NCI-H2029 (cell line): Measurements from ENCODE around the gene CFAP99.

Source experiments
- DNase-seq: peaks from one replicate; lab custom pipeline; 2025; lab: John Stamatoyannopoulos, UW

The CFAP99 gene

DNA sequence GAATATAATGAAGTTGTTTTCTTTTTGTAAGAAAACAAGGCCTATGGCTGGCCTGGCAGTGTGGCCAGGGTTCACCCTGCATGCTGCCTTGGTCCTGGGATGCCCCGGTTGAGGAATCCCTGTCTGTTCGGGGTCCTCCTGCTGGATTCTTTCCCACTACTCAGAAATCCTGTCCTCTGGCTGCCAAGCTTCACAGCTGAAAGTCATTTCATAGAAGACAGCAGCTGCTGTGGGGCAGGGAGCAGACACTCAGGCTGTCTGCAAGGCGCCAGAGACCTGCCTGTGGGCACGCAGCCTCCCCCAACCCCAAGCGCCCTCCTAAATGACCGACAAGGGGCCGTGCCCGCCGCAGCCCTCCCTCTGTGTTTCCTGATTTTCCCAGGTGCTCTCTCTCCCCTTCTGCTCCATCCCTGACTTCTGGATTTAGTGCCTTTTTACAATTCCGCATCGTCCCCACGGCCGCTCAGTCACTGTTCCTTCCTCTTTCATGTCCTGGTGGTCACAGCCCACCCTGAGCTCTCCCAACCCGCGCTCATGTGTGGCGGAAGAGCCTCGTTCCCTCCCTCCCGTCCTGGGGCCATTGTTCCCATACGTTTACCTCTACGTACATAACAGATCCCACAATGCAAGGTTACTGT is 27.9 kb upstream of the CFAP99 start:
- DNase-seq = no peak

GRCh38 chr4:2393353-2394270 is 25.1 kb upstream of the CFAP99 start:
- DNase-seq = no peak

DNA sequence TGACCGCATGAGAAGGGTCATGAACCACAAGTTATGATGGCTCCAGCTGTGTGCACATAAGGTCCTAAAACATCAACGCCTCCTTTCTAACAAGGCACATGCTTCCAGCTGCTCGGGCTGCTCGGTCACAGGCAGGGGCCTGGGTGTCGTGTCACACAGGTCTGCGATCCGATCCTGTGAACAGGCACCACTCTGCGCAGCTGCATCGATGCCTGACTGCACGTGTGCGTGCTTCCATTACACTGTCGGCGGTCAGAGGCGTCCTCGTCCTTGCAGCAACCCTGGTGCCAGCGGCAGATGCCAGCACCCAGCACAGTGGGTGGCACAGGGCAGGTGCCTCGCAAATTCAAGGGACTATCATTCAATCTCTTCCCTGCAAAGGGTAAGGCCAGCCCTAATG is 24.2 kb upstream of the CFAP99 start:
- no peak for DNase-seq

DNA sequence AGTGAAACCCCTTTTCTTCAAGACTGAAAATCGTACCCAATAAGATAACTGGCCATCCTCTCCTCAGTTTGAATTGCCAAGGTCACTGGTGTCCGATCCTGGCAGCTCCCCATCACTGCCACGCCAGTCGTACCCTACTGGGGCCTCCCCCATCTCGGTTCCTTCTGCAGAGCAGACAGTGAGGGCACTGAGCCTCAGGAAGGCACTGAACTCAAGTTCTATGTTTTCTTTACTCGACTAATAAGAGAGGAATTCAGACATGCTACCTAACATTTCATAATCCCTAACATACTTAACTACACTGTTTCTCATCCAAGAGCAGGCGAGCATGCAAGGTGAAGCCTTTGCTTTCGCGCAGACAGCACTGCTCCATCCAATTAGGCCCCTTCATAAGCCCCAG is 23.7 kb upstream of the CFAP99 start:
- DNase-seq = no peak

DNA sequence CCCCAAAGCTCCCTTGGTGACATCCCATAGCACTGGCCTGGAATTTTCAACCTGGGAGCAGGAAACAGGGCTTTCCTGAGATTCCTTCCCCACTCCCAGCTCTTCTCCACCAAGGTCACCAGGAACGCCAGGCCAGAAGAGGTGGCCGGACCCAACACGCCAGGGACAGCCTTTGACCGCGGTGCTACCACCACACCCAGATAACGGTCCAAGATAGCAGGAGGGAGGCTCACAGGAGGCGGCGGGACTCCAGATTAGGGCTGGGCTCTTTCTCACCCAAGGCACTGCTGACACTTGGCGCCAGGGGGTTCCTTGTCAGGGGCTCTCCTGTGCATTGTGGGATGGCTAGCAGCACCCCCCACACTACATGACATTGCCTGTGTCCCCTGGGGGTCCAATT is 23.2 kb upstream of the CFAP99 start:
- DNase-seq = no peak

GRCh38 chr4:2396781-2397368 is 21.9 kb upstream of the CFAP99 start:
- DNase-seq = no peak

GRCh38 chr4:2397596-2398379 is 21.0 kb upstream of the CFAP99 start:
- no peak for DNase-seq

DNA sequence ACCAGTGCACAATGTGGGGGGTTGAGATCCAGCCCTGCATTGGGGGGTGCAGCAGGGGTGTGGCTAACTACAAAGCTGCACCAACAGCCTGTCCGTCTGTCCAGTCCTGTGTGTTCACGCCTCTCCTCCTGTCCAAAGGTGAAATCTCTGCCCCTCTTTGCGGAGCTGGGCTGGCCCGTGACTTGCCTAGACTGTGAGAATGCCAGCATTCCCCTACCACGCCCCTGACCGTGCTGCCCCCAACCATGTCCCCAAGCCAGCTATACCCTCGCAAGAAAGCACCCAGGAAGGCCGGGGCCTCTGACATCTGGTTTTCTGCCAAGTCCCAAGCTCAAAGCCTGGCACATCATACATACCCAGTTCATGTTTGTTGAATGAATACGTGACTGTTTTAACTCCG is 19.5 kb upstream of the CFAP99 start:
- no peak for DNase-seq

GRCh38 chr4:2399631-2400190 is 19.0 kb upstream of the CFAP99 start:
- no peak for DNase-seq

- no peak for DNase-seq
Observed at GRCh38 chr4:2400841-2401609, 17.7 kb upstream of the CFAP99 start.

- no peak for DNase-seq
Observed at GRCh38 chr4:2401610-2401983, 17.2 kb upstream of the CFAP99 start.

DNA sequence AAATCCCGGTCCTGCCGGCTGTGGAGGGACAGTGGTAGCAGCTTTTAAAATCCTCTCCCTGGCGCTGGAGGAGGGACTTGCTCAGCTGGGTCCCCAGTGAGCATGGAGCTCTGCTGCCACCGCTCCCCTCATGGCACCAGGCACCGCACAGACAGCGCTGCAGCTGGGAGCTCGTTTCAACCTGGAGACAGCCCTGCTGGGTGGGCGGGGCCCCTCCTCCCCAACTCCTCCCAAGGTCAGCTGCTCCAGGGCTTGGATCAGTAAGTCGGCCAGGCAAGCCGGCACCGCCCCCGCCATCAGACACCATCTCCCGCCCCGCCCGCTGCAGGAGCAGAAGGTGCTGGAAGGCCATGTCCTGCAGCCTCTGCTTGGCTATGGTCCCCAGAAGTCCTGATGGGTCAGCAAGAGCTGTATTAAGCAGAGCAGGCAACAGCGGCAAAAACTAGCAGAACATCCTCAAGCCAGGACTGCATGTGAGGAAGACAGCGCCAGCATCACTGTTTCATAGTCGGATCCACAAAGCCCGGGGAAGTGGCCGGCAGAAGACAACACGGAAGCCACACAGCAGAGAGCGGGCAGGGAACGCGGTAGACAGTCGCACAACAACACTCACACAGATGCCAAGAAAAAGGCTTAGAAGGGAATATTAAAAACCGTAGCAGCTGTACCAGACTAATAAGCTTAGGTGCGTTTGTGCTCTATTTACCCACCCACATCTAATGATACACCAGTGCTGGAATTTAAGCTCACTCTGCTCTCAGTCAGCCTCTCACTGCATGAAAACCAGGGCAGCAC is 16.5 kb upstream of the CFAP99 start:
- peak; percentile 65 for DNase-seq

- DNase-seq = no peak
Observed at GRCh38 chr4:2402941-2403340, 15.8 kb upstream of the CFAP99 start.

- no peak for DNase-seq
Observed at GRCh38 chr4:2406406-2406805, 12.3 kb upstream of the CFAP99 start.

DNA sequence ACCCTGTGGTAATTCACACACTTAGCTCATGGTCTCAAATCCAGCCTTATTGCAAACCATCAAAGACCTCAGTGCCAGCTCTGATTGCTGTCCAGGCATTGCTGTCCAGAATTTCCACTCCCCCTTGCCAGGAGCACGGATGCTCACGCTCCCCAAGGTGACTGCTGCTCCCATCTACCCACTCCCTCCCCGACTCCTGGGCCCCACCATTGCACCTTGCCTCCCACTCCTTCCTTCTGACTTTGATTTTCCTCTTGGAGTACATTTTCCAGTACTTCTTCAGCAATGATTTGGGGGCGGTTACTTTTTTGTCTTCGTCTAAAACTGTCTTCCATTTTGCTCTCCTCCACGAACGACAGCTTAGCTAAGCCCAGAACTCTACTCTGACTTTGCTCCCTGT is 11.8 kb upstream of the CFAP99 start:
- no peak for DNase-seq

DNA sequence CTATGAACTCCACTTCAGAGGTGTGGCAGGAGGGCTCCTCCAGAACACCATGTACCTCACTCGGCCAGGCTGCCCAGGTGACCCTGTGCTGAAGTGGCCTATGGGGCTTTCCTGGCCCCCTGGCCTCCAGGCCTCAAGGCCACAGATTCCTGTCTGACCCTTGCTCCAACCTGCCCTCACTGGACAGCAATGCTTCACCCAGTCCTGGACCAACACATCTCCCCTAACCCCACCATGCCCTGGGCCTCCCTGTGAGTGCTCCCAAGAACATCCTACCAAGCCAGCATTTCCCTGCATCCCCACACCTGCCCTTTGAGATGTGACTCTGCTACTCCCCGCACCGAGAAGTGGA is 10.8 kb upstream of the CFAP99 start:
- DNase-seq = no peak

DNA sequence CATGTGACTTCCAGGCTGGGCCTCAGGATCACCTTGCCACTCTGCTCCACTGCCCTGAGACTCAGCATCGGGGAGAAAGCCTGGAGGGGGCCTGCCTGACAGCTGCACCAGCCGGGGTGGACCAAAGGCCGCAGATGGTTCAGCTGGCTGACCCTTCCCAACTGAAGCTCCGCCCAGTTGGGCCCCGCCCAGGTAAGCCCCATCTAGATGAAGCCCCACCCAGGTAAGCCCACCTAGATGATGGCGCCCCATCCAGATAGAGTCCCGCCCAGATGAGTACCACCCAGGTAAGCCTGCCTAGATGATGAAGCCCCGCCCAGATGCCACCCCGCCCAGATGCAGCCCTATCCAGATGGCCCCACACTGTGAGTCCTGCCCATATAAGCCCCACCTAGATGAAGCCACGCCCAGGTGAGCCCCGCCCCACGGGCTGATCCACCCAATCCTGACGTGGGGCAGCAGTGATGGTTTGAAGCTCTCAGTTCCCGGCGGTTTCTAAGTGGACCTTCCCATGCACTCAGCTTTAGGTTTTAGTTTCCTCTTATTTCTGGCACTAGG is 10.3 kb upstream of the CFAP99 start:
- no peak for DNase-seq

DNA sequence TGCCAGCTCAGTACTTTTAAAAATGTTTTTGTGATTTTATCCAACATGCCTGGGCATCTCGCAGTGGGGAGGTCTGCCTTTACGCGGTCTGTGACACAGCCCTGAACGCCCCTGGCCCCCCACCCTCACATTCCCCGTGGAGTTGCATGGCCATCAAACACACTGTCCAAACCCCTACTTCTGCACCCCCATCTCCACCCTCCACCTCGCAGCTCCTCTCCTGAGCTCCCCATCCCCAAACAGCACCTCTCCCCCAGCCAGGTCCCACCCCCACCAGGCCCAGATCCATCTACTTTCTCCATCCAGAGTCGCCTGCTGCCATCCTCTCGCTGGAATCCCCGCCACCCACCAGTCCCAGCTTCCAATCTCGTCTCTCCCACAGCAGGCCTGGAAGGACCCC is 9.8 kb upstream of the CFAP99 start:
- no peak for DNase-seq

DNA sequence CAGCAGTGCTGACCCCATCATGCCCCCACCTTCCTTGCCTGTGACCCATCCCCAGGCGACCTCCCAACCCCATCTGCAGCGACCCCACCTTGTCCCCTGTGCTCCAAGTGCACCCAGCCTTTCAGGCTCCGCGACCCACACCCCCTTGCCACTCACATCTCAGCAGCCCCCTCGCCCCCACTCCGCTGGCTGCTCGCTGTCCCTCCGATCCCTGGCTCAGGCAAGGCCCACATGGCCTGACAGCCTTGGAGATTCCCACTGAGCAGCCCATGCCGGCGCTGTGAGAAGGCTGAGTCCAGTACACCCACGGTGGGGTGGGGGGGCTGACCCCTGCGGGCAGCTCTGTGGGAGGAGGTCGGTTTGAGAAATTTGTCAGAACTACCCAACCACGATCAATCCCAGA is 9.4 kb upstream of the CFAP99 start:
- DNase-seq = no peak

- no peak for DNase-seq
Observed at GRCh38 chr4:2411786-2412510, 6.8 kb upstream of the CFAP99 start.
